ENCODE measurements around the gene CAPN12.

GRCh38 chr19:38723990-38724854, 20.1 kb downstream of the CAPN12 start:
- TF ChIP-seq GATA3 (IDR thresholded peaks at IDR 0.05; ENCODE audit: low read depth, low read length) (no peak), GATA2 (IDR thresholded peaks at IDR 0.05; ENCODE audit: low read depth, low read length) (no peak)

Data from SH-SY5Y (cell line).